ENCODE data around the gene NR5A1.

Gene NR5A1

DNA sequence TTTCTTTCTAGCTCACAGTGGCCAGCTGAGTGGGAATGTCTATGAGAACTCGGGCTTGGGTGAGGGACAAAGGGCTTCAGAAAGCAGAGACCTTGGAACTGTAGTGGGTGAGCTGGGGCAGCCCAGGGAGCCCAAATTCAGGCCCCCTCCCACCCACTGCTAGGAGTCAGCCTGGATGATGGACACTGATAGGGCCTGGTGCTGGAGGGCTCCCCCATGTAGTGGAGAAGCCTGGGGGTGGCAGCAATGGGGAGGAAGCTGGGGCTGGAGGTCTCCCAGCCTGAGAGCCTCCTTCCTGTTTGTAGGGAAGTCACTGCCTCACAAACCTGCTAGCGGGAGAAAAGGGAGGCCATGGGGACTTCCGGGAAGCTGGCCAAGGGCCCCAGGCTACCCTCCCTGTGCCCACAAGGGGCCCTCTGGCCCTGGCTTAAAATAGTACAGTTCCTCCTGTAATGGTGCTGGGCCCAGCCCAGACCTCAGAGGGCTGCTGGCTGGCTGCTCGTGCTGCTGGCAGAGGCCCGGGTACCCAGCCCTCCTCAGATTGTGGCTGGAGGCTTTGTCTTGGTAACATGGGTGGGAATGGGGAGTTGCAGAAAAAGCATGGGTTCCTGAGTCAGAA is 6.3 kb upstream of the NR5A1 start:
- DNase-seq = no peak

DNA sequence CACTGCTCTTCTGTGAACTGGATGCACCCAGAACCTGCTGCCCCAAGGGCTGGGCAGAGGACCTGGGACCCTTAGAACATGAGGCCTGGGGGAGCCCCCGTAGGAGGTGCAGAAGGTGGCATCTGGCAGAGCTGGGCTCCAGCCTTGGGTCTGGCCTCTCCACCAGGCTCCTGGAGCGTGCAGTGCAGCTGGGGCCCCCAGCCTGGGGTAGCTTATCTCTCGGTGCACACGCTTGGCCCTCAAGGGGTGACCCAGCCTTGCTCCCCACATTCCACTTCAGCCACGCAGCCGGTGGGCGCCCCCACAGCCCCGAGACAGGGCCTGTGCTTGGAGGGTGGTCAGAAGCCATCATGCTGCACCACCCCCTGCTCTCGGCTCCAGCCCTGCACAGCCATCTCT is 5.6 kb upstream of the NR5A1 start:
- no peak for DNase-seq

DNA sequence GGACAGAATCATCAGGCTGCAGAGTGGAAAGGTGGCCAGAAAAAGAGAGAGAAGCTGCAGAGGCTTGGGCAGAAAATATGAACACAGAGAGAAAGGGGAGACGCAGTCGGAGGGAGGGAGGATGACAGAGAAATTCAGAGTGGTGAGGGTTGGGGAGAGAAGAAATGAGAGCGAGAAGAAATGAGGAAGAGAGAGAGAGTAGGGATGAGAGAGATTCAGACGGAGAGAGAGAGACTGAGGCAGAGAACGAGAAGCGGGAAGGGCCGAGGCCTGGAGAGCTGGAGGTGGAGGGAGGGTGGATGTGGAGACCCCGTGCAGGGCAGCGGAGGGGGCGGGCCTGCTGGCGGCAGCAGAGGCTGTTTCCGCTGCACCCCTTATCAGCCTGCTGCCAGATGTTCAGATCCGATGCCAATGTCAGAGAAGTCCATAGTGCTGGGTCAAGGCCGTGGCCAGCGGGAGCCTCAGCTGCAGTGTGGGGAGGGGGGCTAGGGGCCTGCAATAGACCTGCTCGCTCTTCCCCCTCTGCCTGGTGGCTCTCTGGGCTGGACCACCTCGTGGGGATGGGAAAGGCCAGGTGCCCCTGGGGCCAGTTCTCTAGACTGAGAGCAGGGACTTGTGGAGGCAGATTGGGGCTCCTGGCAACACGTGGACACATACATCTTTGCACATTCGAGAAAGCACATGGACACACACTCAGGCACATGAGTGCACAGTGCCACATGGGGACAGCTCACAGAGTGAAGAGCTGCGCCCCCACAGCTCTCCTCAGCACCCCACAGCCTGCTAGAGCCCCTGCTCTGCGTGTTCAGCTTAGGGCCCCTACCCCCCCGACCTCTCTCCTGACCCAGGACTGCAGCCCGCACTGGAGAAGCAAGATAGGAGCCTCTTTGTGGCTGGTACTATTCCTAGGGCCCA is 4.9 kb upstream of the NR5A1 start:
- DNase-seq = no peak

DNA sequence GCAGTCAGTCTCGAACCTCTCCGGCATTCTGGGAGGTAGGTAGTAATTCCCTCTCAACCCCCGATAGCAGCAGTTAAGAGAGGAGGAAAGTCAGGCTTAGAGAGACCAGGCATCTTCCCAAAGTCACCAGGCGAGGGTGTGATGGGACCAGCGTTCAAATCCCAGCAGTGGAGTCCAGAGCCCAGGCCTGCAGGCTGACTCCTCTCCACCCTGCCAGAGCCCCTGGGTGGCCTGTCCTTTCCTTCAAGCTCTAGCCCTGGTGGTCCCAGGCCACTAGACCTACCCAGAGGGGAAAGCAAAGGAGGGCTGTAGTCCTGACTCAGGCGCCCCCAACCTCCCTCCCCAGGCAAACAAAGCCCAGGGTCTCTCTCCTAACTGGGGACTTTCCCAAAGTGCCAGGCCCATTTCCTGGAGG is 4.2 kb upstream of the NR5A1 start:
- DNase-seq = no peak

DNA sequence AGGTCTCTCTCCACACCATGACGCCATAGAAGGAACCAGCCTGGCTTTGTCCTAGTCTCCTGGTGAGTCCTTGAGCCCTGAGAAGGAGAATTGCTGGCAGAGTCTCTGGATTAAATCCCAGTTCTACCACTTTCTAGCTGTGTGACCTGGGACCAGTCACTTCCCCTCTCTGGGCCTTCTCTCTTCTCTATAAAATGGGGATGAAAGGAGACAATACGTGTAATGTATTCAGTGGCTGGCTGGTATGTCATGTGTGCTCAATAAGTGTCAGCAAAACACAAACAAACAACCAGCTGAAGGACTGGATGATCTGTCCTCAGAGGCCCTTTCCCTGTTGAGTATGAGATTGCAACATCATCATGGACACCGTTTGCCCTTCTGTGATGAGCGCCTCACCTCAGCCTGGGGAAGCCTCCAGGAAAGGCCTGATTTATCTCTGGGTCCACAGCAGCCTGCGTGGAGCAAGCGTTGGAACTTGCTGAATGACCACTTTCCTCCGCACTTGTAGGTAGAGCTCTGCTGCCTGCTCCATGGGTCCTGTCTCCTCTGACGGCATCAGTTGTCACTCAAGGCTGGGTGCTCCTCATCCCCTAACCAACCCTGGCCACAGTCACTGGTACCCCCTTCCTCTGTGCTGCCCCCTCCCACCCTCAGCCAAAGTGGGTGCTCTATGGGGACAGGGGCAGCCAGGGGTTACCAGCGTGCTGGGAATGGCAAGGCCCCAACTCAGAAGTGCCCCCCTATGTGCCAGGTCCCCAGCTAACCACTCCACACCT is 3.6 kb upstream of the NR5A1 start:
- no peak for DNase-seq

DNA sequence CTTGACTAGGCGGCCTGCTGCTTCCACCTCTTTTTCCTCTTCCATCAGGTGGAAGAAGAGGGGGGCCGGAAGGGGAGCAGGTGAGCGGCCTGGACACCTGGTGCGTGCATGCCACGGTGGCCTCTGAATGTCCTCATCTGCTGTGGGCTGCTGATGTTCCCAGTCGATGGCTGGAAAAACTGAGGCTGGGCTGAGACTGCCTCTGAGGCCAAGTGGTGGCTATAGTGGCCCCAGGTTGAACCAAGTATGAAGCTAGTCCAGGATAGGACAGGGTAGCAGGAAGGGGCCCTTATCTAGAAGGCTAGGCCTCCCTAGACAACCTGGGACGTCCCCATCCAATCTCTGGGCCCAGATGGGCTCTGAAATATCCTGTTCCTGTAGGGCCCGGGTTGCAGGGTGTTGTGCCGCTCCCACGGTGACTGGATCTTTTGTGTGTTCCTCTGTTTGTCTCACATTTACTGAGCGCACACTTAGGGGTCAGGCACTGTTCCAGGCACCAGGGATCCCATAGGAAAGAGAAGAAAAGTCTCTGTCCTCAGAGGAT is 753 bp upstream of the NR5A1 start:
- no peak for DNase-seq

DNA sequence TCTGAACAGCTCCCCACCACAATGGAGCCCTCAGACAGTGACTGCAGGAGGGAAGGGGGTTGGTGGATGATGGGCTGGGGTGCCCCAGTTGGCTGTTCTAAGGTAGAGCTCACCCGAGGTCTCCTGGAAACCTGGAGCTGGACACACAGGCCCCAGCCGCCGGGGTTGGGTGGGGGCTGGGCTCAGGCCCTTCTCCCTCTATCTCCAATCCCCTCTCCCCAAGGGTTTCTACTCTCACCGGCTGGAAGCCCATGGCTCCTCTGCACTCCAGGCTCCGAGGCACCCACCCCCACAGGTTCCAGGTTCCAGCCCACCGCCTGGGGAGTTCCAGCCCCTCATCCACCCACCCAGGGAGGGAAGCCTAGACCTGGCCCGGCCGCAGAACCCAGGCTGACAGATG is 766 bp downstream of the NR5A1 start:
- DNase-seq = no peak

DNA sequence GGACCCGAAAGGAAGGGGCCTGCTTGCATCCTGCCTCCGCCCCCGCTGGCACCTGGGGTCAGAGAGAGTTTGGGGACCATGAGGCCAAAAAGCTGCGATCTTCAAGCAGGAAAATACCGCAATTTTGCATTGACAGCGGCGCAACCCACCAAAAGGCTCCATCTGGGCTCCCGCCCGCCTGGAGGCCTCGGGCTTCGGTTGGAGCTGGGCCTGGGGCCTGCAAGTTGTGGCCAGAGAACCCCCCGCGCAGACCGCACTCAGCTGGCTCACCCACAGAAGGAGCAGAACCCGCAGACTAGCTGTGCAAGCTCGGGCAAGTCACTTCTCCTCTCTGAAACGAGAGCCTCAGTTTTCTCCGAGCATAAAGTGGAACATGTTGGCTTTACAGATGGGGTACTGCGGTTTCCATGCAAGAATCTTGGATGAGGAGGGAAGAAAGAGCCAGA is 1.3 kb downstream of the NR5A1 start:
- DNase-seq = no peak

DNA sequence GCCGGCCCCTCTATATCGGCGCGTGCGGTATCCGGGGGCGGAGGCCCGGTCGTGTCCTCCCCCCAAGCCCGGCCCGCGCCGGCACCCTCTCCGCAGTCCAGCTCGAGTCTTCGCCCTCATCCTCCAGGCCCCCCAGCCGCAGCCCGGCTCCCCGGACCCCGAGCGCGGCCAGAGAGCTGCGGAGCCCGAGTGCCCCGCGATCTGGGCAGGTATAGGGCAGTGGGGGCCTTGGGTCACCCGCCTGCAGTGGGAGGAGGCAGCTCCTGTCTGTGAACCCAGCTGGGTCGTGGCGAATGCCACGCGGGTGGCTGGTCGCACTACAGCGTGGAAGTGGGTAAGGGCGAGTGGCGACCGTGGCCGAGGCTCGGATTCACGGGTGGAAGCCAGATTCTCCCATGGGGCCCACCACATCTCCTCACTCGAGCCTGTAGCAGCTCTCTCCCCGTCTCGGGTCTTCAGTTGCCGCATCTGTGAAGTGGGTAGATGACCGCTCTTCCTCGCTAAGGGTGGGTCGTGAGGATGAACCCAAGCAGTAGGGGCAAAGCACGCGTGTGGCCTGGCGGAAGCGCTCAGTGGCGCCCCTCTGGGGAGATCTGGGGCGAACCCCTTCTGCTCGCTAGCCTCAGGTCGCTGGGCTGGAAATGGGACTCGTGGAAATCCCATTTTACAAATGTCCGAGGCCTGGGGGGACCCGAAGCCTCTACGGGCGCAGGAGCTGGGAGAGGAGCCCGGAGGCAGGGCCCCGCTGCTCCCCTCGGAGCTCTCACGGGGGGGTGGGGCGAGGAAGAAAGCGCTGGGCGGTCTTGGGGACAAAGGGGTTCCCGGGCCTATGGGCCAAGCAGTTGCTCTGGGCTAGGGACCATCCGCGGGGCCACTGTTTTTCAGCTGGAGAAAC is 1.9 kb downstream of the NR5A1 start:
- DNase-seq = no peak

DNA sequence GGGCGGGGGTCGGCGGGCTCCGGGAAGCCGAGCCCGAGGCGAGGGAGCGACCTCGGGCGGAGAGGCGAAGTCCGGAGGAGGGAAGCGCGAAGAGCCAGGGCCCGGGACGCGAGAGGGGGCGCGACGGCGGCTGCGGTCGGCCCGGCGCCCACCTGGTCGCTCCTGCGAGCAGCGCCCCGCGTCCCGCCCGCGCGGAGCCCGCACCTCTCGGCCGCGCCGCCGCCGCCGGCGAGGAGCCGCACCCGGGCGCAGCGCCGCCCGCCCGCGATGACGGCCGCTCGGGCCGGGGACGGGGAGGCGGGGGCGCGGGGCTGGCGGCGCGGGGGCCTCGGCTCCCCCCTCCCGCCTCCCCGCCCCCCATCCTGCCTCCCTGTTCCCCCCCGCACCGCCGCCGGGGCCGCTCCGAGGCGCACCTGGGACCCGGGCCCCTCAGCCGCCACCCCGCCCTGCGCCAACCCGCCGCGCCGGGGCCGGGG is 2.6 kb downstream of the NR5A1 start:
- no peak for DNase-seq

DNA sequence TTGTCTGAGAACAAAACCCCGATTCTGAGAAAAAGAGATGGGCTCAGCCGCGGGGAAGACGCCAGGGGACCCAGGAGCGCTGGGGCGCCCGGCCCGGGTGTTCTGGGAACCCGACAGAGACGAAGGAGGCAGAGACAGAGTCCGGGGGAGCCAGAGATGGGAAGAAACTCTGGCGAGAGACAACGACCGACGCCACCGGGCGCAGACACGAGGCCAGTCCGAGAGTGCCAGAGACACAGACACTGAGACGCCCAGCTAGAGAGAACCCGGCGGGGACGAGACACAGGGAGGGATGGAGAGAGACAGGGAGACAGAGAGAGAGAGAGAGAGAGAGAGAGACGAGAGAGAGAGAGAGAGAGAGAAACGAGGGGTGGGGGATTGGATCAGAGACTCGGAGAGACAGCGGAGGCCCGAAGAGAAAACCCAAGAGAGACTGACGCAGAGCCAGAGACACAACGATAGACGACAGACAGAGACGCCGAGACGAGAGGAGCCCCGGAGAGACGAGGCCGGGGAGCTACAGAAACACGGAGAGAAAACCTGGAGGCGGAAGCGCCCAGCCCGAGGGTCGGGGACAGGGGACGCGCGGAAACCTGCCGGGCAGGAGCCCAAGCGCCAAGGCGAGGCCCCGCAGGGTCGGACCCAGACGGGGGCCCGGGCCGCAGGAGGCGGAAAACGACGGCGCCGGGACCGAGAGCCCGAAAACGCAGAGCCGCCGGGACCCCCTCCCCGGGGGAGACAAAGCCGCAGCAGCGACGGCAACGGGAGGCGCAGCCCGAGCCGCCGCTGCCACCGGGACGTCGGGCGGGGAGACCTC is 3.3 kb downstream of the NR5A1 start:
- no peak for DNase-seq

DNA sequence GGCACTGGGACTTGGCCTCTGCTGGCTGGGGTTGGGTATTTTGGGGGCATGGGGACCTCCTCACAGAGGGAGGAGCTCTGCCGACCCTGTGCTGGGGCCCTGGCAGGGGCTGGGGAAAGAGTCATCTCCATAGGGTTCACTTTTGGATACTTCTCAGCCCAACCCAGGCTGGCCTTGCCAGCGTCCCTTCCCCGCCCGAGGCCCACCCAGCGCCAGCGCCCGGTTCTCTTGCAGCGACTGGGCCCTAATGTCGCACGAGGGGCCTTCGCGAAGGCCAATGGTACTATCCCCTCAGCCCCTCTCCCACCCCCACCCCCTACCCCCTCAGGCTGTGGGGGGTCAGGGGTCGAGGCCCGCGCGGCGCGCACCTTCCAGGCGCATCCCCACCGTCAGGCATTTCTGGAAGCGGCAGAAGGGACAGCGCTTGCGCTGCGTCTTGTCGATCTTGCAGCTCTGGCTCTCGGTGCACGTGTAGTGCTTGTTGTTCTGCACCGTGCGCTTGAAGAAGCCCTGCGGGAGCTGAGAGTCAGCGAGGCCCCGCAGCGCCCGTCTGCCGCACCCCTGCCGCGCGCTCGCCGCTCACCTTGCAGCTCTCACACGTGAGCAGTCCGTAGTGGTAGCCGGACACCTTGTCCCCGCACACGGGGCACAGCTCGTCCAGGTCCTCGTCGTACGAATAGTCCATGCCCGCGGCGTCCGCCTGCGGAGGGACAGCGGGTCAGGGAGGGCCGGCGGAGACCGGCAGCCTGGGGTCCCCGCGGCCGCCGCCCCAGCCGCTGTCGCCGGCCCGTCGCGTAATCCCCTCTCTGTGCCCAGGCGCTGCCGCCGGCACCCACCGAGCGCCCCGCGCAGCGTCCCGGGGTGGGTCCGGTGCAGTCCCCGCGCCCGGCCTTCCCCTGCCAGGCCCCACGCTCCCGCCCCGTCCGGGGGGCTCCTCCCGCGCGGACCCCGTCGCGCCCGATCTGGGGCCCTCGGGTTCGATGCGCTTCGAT is 4.2 kb downstream of the NR5A1 start:
- no peak for DNase-seq

DNA sequence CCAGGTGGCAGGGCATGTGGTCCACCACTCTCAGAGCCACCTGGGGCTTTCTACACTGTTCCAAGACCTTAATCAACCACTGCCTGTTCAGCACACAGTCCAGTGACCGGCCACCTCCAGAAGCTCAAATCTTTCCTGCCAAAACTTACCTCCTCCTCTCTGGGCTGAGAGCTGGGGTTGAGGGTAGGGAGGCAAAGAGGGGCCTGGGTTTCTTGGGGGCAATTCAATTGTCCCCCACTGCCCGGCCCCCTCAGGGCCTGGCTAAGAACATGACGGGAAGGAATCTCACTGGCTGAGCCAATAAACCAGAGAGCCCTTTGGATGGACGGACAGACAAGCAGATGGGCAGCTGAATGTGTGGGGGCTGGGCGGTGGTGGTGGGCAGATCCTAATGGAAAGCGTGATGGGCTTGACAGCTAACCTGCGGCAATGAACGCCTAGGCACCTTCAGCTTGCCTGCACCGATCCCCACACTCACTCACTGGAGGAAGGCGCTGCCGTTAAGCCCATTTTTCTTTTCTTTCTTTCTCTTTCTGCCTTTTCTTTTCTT is 5.4 kb downstream of the NR5A1 start:
- DNase-seq = no peak

DNA sequence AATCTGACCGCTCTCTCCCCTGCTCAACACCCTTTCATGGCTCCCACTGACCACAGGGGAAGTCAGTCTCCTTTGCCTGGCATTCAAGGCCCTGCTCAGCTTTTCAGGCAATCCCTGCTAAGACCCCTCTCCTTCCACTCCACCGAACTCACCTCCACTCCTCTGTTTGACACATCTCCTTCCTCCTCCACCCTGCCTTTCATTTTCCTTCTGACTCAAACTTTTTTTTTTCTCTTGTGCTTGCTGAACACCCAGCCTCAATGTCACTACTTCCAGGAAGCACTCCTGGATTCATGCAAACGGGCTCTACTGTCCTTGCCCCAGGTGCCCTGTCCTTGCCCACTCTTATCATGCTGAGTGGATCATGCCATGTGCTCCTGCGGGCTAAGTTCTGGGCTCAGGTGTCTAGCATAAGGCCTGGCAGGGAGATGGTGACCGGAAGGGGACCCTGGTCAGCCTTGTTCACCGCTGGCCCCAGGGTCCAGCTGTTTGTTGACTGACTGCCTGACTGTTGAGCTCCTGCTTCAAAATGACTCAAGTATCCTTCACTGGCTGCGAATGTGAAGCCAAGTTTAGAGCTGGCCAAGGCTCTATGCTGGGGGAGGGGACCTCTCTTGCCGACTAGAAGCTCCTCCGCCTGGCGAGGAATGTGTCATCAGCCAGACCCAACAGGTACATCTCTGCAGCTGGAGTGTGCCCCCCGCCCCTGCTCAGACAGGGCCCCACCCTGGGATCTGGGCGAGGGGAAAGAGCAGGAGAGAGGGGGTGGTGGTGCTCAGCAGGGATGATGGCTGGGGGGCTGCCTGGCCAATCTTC is 6.2 kb downstream of the NR5A1 start:
- no peak for DNase-seq

DNA sequence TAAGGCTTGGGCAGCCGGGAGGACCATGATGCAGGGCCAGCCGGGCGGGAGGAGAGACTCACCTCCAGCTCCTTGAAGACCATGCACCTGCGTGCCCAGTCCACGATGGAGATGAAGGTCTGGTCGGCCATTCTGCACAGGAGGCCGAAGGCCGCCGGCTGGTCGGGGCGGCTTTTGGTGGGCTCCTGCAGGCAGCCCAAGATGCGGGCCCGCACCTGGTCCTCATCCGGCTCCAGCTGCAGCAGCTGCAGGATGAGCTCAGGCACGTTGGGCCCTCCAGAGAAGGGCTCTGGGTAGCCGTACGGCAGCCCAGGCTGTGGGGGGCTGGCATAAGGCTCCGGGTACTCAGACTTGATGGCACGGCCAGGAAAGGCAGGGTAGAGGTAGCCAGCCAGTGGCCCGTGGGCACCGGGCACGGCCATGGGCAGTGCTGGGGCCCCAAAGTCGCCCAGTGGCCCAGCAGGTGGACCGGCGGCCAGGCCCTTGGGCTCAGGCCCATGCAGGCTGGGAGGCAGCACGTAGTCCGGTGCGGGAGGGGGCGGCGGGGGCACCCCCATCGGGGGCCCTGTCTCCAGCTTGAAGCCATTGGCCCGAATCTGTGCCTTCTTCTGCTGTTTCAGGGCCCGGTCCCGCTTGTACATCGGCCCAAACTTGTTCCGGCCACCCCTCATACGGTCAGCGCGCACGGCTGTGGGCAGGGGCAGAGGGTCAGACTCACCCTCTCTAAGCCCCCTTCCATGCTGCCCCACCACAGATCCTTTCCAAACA is 7.0 kb downstream of the NR5A1 start:
- DNase-seq = no peak

DNA sequence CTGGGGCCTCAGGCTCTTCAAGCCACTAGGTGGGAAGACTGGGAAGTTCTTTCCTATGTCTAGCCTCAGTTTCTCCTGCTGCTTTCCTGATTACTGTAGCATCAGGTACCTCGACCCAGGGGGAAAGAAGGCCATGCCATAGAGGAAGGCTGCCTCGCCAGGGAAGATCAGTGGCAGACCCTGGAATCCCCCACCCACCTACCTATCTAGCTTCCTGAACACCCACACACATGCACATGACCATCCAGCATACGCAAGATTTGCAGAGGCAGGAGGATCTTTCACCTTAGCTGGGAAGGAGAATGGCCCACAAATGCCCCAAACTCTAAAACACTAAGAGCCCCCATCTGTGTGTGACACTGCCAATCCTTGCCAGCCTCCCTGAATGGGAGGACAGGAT is 8.0 kb downstream of the NR5A1 start:
- no peak for DNase-seq

DNA sequence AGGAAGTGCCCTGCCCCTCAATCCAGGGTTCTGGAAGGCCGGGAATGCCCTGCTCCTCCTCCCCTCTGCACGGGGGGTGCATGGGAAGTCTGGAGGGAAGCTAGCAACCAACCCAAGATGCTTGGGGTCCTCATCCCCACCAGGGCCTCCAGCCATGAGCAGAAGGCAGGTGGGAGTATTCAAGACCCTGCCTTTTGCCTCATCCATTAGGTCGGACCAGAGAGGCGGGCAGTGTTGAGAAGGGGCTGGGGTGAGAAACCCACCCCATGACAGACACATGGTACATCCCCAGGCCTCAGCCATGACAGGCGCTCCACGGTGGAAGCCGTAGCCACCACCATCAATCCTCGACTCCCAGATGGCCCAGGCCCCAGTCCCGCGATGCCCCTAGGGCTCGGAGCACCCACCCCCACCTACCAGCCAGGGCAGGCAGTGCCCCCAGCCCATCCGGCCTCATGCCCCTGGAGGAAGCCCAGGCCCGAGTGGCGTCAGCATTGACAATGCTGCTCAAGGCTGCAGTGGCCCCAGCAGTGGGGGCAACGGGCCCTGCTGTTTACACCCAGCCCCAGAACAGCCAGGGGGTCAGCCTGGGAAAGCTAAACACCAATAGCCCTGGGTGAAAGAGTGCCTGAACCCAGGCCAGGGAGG is 8.6 kb downstream of the NR5A1 start:
- DNase-seq = no peak
